Tibial nerve (tissue), 4 donors: ENCODE measurements around the gene PCBP4. TPM values are rescaled to one million over a fixed set of nuclear protein-coding genes. Genes with fewer than 3 reads are reported as not detected.

Source experiments
- DNase-seq, 2 donors: peaks; one replicate each; pipeline ENCODE4 v3.0.0-alpha.2; 2019; ENCODE audit warnings: low spot score in 2 of 2
- H3K27ac ChIP-seq, 4 donors: fragments of 200-600 bp; sonication (generic) in 3 of 4; one replicate each; pipeline ENCODE4 v1.5.1; 2017 to 2019; ENCODE audit warnings: mild to moderate bottlenecking in 1 of 4
- H3K27me3 ChIP-seq, 2 donors: fragments of 200-600 bp; sonication (generic) in 1 of 2; one replicate each; pipeline versions ENCODE4 v1.5.1 to v1.6.0; 2017 to 2019
- H3K36me3 ChIP-seq, 3 donors: fragments of 200-600 bp; sonication (generic); one replicate each; pipeline ENCODE4 v1.5.1; 2018 to 2019
- H3K4me1 ChIP-seq, 4 donors: fragments of 200-600 bp; sonication (generic) in 3 of 4; one replicate each; pipeline ENCODE4 v1.5.1; 2017 to 2019
- H3K4me3 ChIP-seq, 4 donors: fragments of 200-600 bp; sonication (generic) in 3 of 4; one replicate each; pipeline ENCODE4 v1.5.1; 2017 to 2019; ENCODE audit warnings: mild to moderate bottlenecking in 1 of 4, moderate library complexity in 1 of 4
- H3K9me3 ChIP-seq, 4 donors: fragments of 200-600 bp; sonication (generic) in 3 of 4; one replicate each; pipeline ENCODE4 v1.5.1; 2017 to 2019
- CTCF ChIP-seq, 5 experiments: fragments of 200-600 bp in 3 of 5; fragments of 450-650 bp in 2 of 5; sonication (generic) in 3 of 5; IDR thresholded peaks; one replicate each; pipeline ENCODE4 v1.5.1; 2016 to 2019; ENCODE audit warnings: antibody characterized with exemption in 5 of 5, mild to moderate bottlenecking in 3 of 5, moderate library complexity in 2 of 5
- EP300 ChIP-seq, 2 donors: sonication (generic); formaldehyde crosslinking; IDR thresholded peaks; one replicate each; pipeline ENCODE4 v1.6.1; 2017; ENCODE audit warnings: antibody characterized with exemption in 2 of 2, mild to moderate bottlenecking in 1 of 2
- POLR2A ChIP-seq, 2 donors: fragments of 450-650 bp; IDR thresholded peaks; one replicate each; pipeline ENCODE4 v1.6.1; 2017; ENCODE audit warnings: antibody characterized with exemption in 2 of 2, mild to moderate bottlenecking in 2 of 2, moderate library complexity in 2 of 2
- WGBS, 2 donors: methylation state at CpG; one replicate each; pipeline ENCODE4 v1.1.5; 2018; 5-methylcytosine and 5-hydroxymethylcytosine counted together
- total RNA-seq, 4 donors: library from RNA; depleted of rRNA; stranded (reverse); fragments of >200 nt; gene quantifications; one replicate each; pipeline ENCODE4 v1.1.0, GENCODE V29; 2016

Gene PCBP4
- total RNA-seq, 4 donors from 2014 or later: 838 to 1,216 (median 1,000) TPM

- peaks cover 0 to 48% (median 0%) of the 10 kb centered on the region in 3 donors for H3K36me3 ChIP-seq
- H3K9me3 ChIP-seq: no peaks in the 10 kb centered on the region
- H3K4me3 ChIP-seq: no peak overlapping the region
- DNase-seq: no peak
- no peak overlapping the region for H3K27ac ChIP-seq
- peaks cover 0 to 64% (median 25%) of the 10 kb centered on the region in 4 donors for H3K4me1 ChIP-seq
- WGBS, 2 donors: 82 to 88% methylated on average over 10 of the region's 10 CpGs
- H3K27me3 ChIP-seq: no peaks in the 10 kb centered on the region
- TF ChIP-seq EP300 (IDR thresholded peaks at IDR 0.05): no peak
- TF ChIP-seq POLR2A (IDR thresholded peaks at IDR 0.05): no peak
- no peak for TF ChIP-seq CTCF (IDR thresholded peaks at IDR 0.05)
These were observed 6.9 kb downstream of the PCBP4 start for GRCh38 chr3:51960386-51960785.

GRCh38 chr3:51959651-51960050 lies 7.6 kb downstream of the PCBP4 start:
- WGBS, 2 donors: 98 to 100% methylated on average over 2 to 7 of the region's 7 CpGs
- Histone ChIP-seq H3K27ac (no peak overlapping the region), H3K36me3 (peaks cover 0 to 48% (median 0%) of the 10 kb centered on the region in 3 donors), H3K4me1 (peaks cover 0 to 59% (median 19%) of the 10 kb centered on the region in 4 donors), H3K27me3 (no peaks in the 10 kb centered on the region), H3K4me3 (no peak overlapping the region), H3K9me3 (no peaks in the 10 kb centered on the region)
- DNase-seq: no peak
- TF ChIP-seq EP300 (IDR thresholded peaks at IDR 0.05): no peak
- TF ChIP-seq CTCF (IDR thresholded peaks at IDR 0.05): no peak
- no peak for TF ChIP-seq POLR2A (IDR thresholded peaks at IDR 0.05)

- Histone ChIP-seq H3K4me1 (peaks cover 0 to 51% (median 13%) of the 10 kb centered on the region in 4 donors), H3K27ac (no peak overlapping the region), H3K9me3 (no peaks in the 10 kb centered on the region), H3K4me3 (no peak overlapping the region), H3K36me3 (peaks cover 0 to 48% (median 0%) of the 10 kb centered on the region in 3 donors), H3K27me3 (no peaks in the 10 kb centered on the region)
- TF ChIP-seq POLR2A (IDR thresholded peaks at IDR 0.05) (no peak), CTCF (IDR thresholded peaks at IDR 0.05) (no peak), EP300 (IDR thresholded peaks at IDR 0.05) (no peak)
- no peak for DNase-seq
- WGBS, 2 donors: 89% methylated on average over 16 to 20 of the region's 20 CpGs
These were observed 8.4 kb downstream of the PCBP4 start for GRCh38 chr3:51958603-51959521.

- WGBS, 2 donors: 78 to 87% methylated on average over 15 of the region's 15 CpGs
- TF ChIP-seq EP300 (IDR thresholded peaks at IDR 0.05): no peak
- no peak for TF ChIP-seq POLR2A (IDR thresholded peaks at IDR 0.05)
- TF ChIP-seq CTCF (IDR thresholded peaks at IDR 0.05): no peak
- no peak for DNase-seq
- Histone ChIP-seq H3K27me3 (no peaks in the 10 kb centered on the region), H3K36me3 (peaks cover 0 to 48% (median 0%) of the 10 kb centered on the region in 3 donors), H3K4me3 (no peak overlapping the region), H3K4me1 (peaks cover 0 to 39% (median 10%) of the 10 kb centered on the region in 4 donors), H3K9me3 (no peaks in the 10 kb centered on the region), H3K27ac (peak overlapping the region in 2 of 4 donors; percentile 88 to 89)
These were observed 9.6 kb downstream of the PCBP4 start for GRCh38 chr3:51957520-51958205.
